GM06990 (cell line): ENCODE measurements around the gene NUCB2.

Source experiments
- DNase-seq: peaks from one replicate; pipeline ENCODE4 v3.0.0-alpha.2; 2011; ENCODE audit not compliant: insufficient read length; ENCODE audit errors: extremely low read depth
- H3K27me3 ChIP-seq: replicated peaks from 2 replicates; pipeline ENCODE4 v1.6.0; 2011; ENCODE audit warnings: low read length; ENCODE audit not compliant: control insufficient read depth, insufficient read depth
- H3K36me3 ChIP-seq: 2 replicates; pipeline ENCODE4 v1.5.1; 2011; ENCODE audit warnings: low read length; ENCODE audit not compliant: control insufficient read depth, insufficient read depth
- H3K4me3 ChIP-seq: replicated peaks from 2 replicates; pipeline ENCODE4 v1.5.1; 2011; ENCODE audit warnings: low read depth, mild to moderate bottlenecking, control low read depth, low read length
- CTCF ChIP-seq: IDR thresholded peaks from 2 replicates; pipeline ENCODE4 v1.5.1; 2011; ENCODE audit warnings: low read length, control low read depth, mild to moderate bottlenecking, inconsistent platforms; ENCODE audit not compliant: insufficient read depth, poor library complexity, severe bottlenecking

NUCB2 gene

GRCh38 chr11:17343907-17344306 lies 67.4 kb downstream of the NUCB2 start:
- TF ChIP-seq CTCF = no peak

GRCh38 chr11:17347676-17348075 lies 71.1 kb downstream of the NUCB2 start:
- TF ChIP-seq CTCF = no peak
- Histone ChIP-seq H3K4me3 (no peak overlapping the region), H3K27me3 (no peaks in the 10 kb centered on the region; the same call in 1 of the 2 replicates), H3K36me3 (no peaks in the 10 kb centered on the region)
- no peak for DNase-seq

More at GRCh38 chr11:17343907-17344306, 67.4 kb downstream of the NUCB2 start:
- no peak overlapping the region for H3K4me3 ChIP-seq
- H3K27me3 ChIP-seq = no peaks in the 10 kb centered on the region
- H3K36me3 ChIP-seq = no peaks in the 10 kb centered on the region
- no peak for DNase-seq

- no peak for DNase-seq
- Histone ChIP-seq H3K27me3 (no peaks in the 10 kb centered on the region; the same call in 1 of the 2 replicates), H3K4me3 (no peak overlapping the region), H3K36me3 (no peaks in the 10 kb centered on the region)
- no peak for TF ChIP-seq CTCF
These were observed 74.1 kb downstream of the NUCB2 start for GRCh38 chr11:17350455-17351171.

- no peak for TF ChIP-seq CTCF
- DNase-seq = no peak
These were observed 74.6 kb downstream of the NUCB2 start for GRCh38 chr11:17351172-17351509.

GRCh38 chr11:17351510-17352176 lies 75.1 kb downstream of the NUCB2 start, which contains the start of gene NCR3LG1:
Gene NCR3LG1 (plus strand): TSS chr11:17351800. CDS start chr11:17351970, 170 bp downstream.
- TF ChIP-seq CTCF = no peak
- no peaks in the 10 kb centered on the region for H3K36me3 ChIP-seq
- DNase-seq = peak; percentile 41
- no peaks in the 10 kb centered on the region; the same call in 1 of the 2 replicates for H3K27me3 ChIP-seq
- peak within 1 kb of the TSS; percentile 62 for H3K4me3 ChIP-seq

More at GRCh38 chr11:17351172-17351509, 74.6 kb downstream of the NUCB2 start:
- H3K36me3 ChIP-seq = no peaks in the 10 kb centered on the region
- peak overlapping the region; percentile 54 for H3K4me3 ChIP-seq
- H3K27me3 ChIP-seq = no peaks in the 10 kb centered on the region; the same call in 1 of the 2 replicates
